GM21528 (cell line): ENCODE data around the gene GAPVD1.
"Not testable (repeated sequence)": the region's sequence is repeated elsewhere in the genome, so short reads cannot be mapped to it uniquely, and the experiment has no call there.

Source experiments
- ATAC-seq: cut with Tn5 transposase; IDR thresholded peaks from one replicate; pipeline ENCODE4 v1.9.1; 2021; ENCODE audit warnings: mild to moderate bottlenecking, moderate library complexity; ENCODE audit not compliant: unreplicated experiment, low FRiP score

Gene GAPVD1

DNA sequence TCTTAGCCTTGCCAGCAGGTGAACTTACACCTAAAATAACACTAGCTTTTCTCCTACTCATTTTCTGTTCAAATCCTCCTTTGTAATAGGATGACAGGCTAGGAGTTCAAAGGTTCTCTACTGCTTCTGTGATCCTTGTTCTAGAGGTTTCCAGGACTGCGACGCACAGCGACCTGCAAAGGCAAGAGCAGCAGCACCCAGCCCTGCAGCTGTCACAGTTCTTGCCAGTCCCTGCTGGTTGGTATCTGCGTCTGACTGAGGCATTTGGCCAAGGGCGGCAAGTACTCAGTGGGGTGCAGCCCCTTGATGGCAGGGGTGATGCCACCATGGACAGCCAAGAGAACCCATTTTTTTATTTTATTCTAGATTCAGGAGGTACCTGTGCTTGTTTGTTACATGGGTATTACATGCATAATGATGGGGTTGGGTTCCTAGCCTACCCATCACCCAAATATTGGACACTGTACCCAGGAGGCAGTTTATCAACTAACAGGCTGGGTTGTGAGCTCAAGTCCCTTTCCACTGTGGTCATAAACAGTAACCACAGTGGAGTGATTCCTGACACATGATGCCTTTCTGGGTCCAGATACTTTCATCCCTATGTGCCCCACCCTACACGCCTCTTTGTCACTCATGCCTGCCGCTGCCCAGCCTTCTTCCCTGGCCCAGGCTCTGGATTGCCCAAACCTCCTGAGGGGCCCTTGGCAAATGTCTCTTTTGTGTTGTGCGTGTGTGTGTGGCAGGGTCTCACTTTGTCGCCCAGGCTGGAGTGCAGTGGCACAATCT is 111.0 kb downstream of the GAPVD1 start:
- ATAC-seq = no peak

DNA sequence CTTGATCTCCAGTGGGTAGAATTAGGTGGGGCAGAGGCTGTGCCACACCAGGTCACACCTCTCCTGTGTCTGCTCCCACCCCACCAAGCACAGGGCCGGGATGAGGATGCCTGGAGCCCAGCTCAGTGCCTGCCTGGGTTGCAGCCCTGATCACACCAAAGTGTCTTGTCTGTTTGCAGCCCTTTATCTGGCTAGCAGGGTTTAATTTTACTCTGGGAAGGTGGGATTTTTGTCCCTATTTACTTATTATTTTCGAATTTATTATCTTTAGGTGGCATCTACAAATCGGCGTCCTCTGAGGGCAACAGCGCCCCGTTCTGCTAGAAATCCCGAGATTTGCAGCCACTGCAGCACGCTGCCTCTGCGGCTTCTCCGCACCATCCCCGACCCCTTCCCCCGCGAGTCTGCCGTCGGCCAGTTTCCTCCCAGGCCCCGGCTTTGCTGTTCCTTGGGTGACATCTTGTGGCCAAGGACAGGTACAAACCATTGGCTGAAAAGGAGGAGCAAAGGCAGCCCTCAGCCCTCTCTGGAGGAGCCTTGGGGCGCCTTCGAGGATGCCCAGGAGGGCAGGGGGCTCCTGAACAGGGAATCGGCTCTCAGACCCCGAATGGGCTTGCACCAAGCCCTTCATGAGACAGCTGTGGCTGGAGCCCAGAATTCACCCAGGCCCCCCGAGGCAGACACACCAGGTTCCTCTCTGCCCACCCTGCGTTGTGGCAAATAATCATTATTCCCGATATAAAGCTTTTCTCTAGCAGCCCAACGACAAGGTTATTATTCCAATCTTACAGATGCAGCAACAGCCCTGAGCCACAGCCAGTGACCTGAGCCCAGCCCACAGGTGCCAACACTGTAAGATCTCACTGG is 113.0 kb downstream of the GAPVD1 start:
- ATAC-seq = no peak

DNA sequence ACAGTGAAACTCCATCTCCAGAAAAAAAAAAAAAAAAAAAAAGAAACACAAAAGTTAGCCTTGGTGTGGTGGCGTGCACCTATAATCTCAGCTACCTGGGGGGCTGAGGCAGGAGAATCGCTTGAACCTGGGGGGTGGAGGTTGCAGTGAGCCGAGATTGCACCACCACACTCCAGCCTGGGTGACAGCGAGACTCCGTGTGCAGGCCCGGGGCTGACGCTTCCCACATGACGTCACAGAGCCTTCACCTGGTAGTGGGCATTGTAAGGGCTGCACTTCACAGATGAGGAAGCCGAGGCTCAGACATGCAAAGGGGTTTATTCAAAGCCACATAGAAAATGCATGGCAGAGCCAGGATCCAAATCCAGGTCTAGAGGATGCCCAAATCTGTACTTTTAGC is 114.2 kb downstream of the GAPVD1 start:
- ATAC-seq = no peak

DNA sequence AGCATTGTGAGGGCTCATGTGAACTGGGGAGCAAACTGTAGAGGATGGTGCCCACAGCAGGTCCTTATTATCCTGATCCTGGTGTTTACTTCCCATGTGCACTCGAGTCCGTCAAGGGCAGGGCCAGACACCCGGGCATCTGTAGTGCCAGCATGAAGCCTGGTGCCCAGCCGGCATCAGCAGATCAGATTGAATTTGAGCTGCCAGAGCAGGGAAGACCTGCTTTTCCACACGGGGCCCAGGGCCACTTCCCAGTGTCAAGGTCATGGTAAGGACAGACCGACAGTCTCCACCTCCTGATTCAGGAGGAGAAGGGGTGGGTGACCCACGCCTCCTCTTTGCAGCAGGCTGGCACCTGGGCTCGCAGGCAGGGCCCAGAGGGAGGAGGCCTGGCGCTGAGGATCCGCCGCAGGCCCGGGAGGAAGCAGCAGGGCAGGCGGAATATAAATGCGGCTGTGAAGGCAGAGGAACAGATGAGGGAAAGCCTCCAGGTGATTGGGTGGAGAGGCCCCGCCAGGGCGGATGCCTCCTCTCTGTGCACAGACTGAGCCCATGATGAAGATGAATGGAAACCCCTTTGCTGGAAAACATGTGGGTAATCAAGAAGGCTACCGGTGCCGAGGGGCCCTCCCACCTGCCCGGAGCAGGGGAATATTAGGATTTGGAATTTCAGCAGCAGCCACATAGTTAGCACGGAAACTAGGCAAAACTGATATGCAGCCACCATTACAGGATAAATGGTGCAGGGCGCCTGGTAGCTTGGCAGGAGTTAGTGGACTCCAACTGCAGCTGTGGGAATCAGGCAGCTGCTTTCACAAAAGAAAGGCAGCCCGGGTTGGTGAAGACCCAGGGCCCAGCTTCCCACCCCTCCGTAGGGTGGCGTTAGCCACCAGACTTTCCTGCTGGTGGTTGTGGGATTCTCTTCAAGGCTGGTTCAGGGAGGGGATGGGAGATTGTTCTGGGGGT is 114.9 kb downstream of the GAPVD1 start:
- ATAC-seq = no peak

DNA sequence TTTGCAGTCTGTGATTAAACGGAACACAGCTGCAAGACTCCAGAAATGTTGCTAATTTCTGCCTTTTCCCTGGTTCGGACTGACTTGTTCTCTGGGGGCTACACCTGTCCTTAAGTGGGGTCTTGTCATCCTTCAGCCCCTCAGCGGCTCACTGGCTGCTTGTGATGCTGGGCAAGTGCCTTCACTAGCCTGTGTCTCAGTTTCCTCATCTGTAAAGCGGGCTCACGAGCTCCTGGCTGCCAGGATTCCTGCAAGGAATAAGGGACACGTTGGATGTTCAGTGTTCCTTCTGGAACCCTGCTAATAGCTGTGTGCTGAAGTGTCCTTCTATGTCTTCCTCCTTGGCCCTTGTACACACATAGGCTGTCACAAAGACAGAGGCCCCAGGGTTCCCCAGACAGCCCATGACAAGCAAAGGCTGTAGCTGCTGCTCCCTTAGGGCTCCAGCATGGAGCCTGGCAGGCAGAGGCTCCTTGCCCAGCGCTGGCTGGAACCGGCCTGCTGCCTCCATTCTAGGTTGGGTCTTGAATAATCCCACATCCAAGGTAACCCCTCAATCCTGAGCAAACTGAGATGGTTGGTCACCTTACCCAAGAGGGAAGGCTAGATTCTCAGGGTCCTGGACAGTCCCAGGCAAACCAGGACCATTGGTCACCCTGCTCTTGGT is 116.1 kb downstream of the GAPVD1 start:
- no peak for ATAC-seq

DNA sequence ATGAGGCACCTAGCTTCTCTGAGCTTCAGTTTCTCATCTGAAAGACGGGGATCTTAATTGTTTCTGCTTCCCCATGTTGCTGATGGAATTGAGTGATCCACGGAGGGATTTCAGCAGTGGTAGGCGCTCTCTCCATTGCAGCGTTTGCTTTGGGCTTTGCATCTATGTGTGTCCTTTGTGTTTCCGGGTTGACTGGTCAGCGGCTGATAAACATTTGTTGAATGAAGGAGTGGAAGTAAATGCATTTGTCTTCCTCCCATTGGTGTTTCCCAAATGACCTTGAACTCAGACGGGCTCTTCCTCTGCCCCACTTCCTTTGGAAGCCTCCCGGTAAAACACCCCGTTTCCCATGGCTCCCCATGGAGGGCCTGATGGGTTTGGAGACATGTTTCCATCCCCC is 117.2 kb downstream of the GAPVD1 start:
- no peak for ATAC-seq

DNA sequence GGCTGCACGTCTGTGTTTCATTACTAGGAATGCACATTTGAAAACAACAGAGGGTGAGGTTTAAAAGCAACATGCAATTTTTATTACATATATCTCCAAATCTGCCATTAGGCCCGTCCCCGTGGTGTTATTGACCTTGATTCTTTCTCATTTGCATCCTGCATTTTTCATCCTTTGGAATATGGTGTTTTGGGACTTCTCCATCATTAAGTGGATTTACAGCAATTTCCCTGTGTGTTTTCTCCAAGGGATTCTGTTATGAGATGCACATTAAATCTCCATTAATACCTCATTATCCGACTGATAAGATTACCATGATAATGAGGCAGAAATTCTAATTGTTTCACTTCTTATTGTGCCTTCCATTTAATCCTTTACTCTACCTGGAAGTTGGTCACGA is 117.6 kb downstream of the GAPVD1 start:
- no peak for ATAC-seq

DNA sequence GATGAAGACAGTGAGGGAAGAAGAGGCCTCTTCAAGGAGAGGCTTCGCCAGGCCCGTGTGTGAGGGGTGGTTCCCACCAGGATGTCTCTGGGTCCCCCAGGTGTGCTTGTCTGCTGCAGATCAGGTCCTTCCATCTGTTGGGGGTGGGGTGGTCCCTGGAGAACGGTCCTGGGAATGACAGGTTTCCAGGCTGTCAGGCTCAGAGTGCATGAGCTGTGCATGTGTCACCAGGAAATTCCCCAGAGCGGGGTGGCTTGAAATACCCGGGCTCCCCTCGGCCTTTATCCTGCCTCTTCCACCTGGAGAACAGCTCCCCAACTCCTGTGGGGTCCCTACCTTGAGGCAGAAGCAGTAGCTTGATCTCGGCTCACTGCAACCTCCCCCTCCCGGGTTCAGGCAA is 118.8 kb downstream of the GAPVD1 start:
- ATAC-seq = no peak

DNA sequence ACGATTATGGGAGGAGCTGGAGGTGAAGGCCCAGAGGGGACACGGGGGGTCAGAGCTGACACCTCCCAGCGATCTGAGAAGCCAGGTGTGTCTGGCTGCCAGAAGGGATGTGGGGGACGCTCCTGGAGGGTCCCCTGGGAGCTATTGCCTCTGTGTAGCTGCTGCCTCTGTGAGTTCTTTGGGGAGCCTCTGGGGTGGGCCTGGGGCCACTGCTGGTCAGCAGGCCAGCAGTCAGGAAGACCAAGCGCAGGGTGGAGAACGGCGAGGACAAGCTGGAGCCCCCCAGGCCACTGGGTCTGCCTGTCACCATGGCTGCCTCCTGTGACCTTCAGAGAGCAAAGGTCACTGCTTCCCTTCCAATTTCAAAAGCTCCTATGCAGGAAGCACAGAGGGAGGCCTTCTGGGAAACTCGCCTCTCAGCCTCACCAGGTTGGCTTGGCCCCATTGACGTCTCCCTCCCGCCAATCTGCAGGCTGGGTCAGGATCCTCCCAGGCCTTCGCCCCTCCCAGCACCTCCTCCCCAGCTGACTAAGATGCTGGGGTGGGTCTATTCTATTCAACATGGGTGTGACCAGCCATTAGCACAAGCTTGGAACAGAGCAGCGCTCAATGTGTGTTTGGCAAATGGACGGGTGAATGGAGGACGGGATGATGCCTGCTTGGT is 126.4 kb downstream of the GAPVD1 start:
- no peak for ATAC-seq

DNA sequence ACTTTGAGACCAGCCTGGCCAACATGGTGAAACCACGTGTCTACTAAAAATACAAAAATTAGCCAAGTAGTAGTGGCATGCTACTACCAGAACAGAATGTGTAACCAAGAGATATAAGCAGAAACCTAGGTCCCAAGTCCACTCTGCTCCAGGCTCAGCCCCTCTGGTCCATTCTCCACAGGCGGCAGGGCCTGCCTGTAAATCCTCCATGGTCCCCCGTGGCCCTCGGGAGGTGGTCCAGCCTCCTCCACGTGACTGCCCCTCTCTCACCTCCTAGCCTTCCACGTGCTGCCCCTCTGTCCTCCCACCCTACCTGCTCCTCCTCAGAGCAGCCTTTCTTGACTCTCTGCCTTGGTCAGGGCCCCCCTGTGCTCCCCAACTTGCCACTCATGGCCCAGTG is 127.4 kb downstream of the GAPVD1 start:
- ATAC-seq = no peak

DNA sequence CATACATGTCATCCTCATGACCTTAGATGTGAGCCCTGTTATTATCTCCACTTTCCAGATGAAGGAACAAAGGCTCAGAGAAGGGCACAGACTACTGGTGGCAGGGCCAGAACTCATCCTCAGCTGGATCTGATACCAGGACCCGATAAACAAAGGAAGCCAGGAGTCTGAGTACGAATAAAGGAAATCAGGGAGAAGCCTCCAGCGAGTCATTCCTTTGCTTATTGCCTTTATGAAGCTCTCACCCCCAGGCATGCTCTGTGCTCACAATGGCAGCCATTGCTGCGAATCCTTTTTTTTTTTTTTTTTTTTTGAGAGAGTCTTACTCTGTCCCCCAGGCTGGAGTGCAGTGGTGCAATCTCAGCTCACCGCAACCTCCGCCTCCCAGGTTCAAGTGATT is 130.1 kb downstream of the GAPVD1 start:
- no peak for ATAC-seq

DNA sequence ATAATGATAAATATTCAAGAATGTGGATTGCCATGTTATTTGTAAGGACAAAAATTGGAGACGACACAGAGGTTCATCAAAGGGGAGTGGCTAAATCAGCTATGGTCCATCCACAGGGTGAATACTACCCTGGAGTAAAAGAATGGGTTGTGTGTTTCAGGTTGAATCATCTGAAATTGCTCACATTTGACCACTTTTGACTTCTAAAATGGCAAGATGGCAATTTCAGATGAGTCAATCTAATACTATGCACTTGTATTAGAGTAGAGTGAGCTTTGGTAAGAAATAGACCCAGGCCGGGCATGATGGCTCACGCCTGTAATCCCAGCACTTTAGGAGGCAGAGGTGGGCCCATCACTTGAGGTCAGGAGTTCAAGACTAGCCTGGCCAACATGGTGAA is 131.8 kb downstream of the GAPVD1 start:
- no peak for ATAC-seq

DNA sequence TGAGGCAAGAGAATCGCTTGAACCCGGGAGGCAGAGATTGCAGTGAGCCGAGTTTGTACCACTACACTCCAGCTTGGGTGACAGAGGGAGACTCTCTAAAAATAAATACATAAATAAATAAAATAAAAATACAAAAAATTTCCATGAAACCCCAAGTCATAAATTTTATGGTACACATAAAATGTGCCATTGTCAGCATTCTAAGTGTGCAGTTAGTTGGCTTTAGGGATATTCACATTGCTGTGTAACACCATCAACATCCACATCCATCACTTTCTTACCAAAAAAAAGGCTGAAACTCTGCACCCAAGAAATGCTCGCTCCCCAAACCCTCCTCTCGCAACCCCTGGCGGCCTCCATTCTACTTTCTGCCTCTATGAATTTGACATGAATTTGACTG is 135.2 kb downstream of the GAPVD1 start:
- ATAC-seq = no peak

DNA sequence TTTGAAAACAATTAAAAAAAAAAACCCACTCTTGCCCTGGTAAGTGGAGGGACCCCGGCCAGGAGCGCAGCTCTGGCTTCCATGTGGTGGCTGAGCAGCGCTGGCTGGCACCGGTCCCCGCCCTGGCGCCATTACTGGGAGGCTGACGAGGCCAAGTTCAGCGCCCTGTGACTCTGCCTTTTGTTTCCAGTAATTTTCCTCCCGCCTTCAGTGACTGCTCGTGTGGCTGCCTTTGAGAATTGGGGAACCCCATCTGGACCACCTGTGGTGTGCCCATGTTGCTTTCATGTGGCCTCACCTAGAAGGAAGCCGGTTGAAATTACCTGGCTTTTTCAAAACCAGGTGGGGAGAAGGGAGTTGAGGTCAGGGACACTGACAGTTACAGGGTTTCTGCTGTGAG is 136.1 kb downstream of the GAPVD1 start:
- ATAC-seq = no peak

DNA sequence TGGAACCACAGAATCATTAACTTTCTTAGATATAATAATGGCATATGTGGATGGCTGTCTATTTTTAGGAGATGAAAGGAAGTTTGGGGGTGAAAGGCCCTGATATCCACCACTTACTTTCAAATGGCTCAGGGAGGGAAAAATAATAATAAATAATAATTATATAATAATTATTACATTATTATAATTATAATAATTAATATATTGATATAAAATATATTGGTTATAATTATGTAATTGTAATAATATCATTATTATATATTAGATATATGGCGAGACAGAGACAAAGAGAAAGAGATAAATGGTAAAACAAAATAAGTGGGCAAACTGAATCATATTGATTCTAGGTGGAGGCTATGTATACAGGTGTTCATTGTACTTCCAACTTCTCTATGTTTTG is 136.6 kb downstream of the GAPVD1 start:
- ATAC-seq = no peak

DNA sequence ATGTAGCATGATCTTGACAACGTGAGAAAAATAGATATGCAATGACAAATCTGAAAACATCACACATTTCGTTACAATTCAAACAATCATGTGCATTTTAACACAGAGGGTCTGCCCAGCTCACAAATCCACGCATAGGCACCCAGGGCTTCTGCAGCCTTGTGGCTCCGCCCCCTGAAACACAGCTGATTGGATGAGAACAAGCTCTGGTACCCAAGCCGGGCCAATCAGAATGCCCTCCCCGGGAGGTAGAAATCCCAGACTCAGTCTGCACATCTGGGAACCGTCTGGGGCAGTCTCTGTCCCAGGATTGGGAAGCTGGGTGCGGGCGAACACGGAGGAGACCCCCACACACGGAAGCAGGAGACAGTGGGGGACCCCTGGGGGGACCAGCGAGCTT is 137.5 kb downstream of the GAPVD1 start:
- no peak for ATAC-seq

DNA sequence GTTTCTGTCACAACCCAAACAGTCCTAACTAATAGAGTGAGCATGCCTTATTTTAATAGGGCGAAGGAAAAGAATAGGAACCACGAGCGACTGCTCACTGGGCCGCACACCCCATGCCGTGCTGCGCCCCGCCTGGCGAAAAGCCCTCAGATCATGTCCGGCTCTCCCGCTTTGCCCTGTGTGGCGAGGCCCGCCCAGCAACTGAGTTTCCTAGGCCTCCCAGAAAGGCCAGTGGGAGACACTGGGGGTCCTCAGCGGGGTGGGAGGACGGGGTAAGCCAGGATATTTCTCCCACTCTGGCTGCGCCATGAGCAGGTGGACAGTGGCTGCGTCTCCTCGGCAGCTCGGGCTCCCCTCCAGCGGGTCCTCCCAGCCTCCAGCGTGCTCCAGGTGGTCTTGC is 138.0 kb downstream of the GAPVD1 start:
- ATAC-seq = no peak

DNA sequence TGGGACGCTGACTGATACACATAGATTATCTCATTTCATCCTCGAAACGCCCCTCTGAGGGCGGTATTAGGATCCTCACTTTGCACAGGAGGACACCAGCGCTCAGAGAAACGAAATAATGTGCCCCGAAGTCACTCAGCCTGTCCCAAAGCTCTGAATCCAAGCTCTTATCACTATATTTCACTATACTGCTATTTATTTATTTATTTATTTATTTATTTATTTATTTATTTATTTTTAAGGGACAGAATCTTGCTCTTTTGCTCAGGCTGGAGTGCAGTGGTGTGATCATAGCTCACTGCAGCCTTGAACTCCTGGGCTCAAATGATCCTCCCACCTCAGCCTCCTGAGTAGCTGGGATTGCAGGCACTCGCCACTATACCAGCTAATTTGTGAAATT is 138.6 kb downstream of the GAPVD1 start:
- ATAC-seq = not testable (repeated sequence)
